HG03060 (cell line): ENCODE measurements around the gene RPAP3.

ENCODE experiments used
- ATAC-seq: cut with Tn5 transposase; IDR thresholded peaks from one replicate; pipeline ENCODE4 v1.9.1; 2021; ENCODE audit warnings: low read depth, moderate number of reproducible peaks; ENCODE audit not compliant: unreplicated experiment

The RPAP3 gene

DNA sequence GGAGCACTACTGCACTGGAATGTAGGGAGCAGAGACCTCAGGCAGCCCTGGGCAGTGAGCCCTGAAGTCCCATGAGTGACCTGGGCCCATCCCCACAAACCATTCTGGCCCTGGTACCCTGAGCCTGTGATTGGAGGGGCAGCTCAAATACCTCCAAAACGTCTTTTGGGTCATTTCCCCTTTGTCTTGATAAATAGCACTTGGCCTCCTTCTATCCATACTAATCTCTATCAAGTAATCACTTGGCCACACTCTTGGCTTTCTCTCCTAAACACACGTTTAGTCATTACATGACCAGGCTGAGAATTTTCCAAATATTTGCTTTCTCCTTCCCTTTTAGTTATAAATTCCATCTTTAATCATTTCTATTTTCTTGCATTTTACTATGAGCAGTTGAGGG lies 91.3 kb downstream of the RPAP3 start:
- no peak for ATAC-seq

DNA sequence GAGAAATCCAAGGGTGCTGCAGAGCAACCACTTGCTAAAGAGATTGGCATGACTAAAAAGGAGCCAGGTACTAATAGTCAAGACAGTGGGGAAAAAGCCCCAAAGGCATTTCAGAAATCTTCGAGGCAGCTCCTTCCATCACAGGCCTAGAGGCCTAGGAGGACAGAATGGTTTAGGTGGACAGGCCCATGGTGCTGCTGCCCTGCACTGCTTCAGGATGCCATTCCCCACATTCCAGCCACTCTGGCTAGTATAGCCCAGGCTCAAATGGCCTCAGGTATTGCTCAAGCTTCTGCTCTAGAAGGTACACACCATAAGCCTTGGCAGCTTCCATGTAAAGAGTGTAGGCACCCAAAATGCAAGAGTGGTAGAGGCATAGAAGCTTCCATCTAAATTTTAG lies 92.9 kb downstream of the RPAP3 start:
- ATAC-seq = no peak

DNA sequence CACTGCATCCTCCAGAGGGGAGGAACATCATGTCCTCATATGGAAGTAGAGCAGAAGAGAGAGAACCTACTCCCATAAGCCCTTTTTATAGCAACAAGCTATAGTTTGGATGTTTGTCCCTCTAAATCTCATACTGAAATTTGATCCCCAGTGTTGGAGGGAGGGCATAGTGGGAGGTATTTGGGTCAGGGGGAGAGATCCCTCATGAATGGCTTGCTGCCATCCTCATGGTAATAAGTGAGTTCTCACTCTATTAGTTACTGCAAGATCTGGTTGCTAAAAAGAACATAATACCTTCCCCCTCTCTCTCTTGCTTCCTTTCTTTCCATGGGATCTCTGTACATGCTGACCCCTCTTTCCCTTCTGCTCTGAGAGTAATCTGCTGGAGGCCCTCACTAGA lies 93.9 kb downstream of the RPAP3 start:
- ATAC-seq = no peak
